ENCODE data around the gene FAM184A. TPM values are rescaled to one million over a fixed set of nuclear protein-coding genes. Genes with fewer than 3 reads are reported as not detected.

FAM184A gene
- total and polyA plus RNA-seq, 9 of the 15 experiments (the other 6 are each of a cell fraction or from before 2014, with no cell fraction given) = 6.4 to 18.7 (median 13.1) TPM

GRCh38 chr6:118934461-118935330, 143.8 kb downstream of the FAM184A start, which contains the start of gene MCM9 (continued):
- TF ChIP-seq ZBTB40 (IDR thresholded peaks at IDR 0.05) = no peak
- no peak for TF ChIP-seq ZBTB40 (CRISPR knock-in tag; IDR thresholded peaks at IDR 0.05)
- peak; percentile 77 for TF ChIP-seq E2F8 (IDR thresholded peaks at IDR 0.05; ENCODE audit: low read depth, partially characterized antibody)
- TF ChIP-seq ARHGAP35 (IDR thresholded peaks at IDR 0.05; ENCODE audit: partially characterized antibody) = no peak
- no peak for TF ChIP-seq THRA (IDR thresholded peaks at IDR 0.05)
- 0 out of 2 replicates have a peak, but pooled peaks have one; percentile 26 for TF ChIP-seq GABPB1 (CRISPR knock-in tag; IDR thresholded peaks at IDR 0.05)
- no peak for TF ChIP-seq SRSF9 (IDR thresholded peaks at IDR 0.05; ENCODE audit: borderline replicate concordance, low read depth, low read length)
- 0 out of 2 replicates have a peak, but pooled peaks have one; percentile 19 for TF ChIP-seq KLF1 (tag; IDR thresholded peaks at IDR 0.05)
- peak; percentile 78 for TF ChIP-seq SAP30 (IDR thresholded peaks at IDR 0.05; ENCODE audit: borderline replicate concordance, insufficient read depth, low read depth, low read length, poor library complexity, severe bottlenecking)
- TF ChIP-seq HNRNPLL (IDR thresholded peaks at IDR 0.05; ENCODE audit: low read depth, low read length, poor library complexity, severe bottlenecking) = peak; percentile 72
- no peak for TF ChIP-seq EWSR1 (IDR thresholded peaks at IDR 0.05; ENCODE audit: borderline replicate concordance, low read depth, partially characterized antibody)
- TF ChIP-seq SRSF3 (IDR thresholded peaks at IDR 0.05; ENCODE audit: insufficient read depth, low read length) = no peak

Measured in K562 (cell line).